C1 segment of cervical spinal cord (tissue), 14 donors: ENCODE results near the gene CBR4.
"Not testable (repeated sequence)": the region's sequence is repeated elsewhere in the genome, so short reads cannot be mapped to it uniquely, and the experiment has no call there.

ENCODE experiments used
- DNase-seq, 14 donors: peaks; one replicate each; lab custom pipeline; 2025; lab: John Stamatoyannopoulos, UW

Gene CBR4

DNA sequence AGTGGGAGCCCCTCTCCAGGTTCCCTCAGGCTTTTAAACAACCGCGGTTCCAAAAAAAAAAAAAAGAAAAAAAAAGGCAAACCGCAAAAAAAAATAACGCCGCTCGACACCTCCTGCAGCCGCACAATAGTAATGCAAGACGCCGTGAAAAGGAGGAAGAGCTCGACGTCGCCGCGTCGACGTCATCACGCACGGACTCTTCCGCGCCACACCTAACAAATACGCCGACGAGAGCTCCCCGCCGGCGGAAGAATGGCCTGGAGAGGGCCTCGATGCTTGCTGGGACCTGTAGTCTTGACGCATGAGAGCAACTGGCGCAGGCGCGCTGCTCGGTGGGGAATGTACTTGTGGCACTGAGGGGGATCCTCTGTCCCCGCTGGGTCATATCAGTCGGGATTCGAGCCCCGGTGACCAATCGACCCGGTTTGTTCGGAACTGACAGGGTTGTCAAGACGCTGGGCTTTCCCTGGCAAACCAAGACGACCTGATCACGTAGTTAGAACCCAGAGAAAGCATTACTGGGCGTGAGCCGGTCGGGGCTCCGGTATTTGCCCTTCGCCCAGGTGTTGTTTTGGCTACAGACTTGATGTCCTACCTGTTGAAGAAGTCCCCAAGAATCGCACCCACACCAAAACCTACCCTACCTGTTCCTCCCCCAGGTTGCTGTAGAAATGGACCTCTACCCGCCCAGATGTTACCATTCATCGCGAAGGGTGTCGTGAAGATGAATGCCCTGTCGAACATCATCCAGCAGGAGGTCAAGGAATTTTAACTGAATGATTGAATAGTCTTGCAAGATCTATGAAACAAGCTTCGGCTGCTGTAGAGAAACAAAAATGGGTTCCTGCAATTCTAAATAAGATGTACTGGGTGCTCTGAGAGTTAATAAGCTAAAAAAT lies at the start of gene CBR4:
Gene CBR4 (minus strand): TSS at position 131 of the 899 bp plus-strand sequence. CDS start 166 bp downstream, outside the sequence.
- DNase-seq: peak; percentile 78 to 99 (median 96)

DNA sequence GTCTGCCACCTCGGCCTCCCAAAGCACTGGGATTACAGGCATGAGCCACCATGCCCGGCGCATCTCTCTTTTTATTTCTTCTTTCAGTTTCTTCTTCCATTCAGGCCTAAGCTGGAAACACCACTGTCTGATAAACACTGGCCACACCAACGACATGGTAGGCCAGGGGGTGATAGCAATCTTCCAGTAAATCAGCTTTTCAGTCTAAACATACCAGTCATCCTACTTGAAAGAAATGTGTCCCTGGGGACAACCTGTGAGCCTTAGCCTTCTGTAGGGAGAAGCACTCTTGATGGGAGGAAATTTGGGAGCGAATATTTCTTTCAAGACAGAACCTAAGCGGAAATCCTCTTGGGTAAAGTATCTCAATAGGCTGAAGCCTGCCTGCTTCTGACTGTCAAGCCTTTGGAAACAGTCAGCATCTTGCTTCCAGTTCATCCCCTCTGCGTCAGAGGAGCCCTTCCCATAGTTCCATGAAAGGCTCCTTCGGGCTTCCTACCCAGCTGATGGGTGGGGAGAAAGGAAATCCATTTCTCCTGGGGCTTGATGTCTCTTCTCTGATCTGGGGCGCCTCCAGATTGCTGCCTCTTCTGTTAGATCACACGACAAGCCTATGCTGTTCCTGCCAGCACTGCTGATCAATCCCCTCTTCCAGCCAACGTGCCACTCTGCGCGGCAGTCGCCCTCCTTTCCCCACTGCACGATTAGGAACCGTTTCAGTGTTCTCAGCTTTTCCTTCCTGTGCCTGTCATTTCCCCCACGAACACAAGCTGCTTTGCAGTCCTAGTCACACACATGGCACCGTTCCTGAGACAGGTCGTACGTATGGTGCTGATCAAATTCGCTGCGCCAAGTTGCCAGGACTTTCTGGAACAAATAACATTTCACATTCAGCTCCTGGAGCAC lies 49.5 kb upstream of the CBR4 start:
- no peak for DNase-seq

- no peak for DNase-seq
These were observed 48.3 kb upstream of the CBR4 start for GRCh38 chr4:169058312-169058711.

- no peak for DNase-seq
These were observed 44.8 kb upstream of the CBR4 start for GRCh38 chr4:169054879-169055278.

GRCh38 chr4:169052594-169052945 lies 42.5 kb upstream of the CBR4 start:
- no peak for DNase-seq

- no peak for DNase-seq
These were observed 41.9 kb upstream of the CBR4 start for GRCh38 chr4:169051761-169052593.

GRCh38 chr4:169050881-169051760 lies 41.1 kb upstream of the CBR4 start:
- DNase-seq: no peak

GRCh38 chr4:169050284-169050683 lies 40.2 kb upstream of the CBR4 start:
- DNase-seq: no peak

- no peak for DNase-seq
These were observed 38.9 kb upstream of the CBR4 start for GRCh38 chr4:169048868-169049414.

GRCh38 chr4:169047956-169048355 lies 37.9 kb upstream of the CBR4 start:
- no peak for DNase-seq

GRCh38 chr4:169045862-169046584 lies 36.0 kb upstream of the CBR4 start:
- no peak for DNase-seq

GRCh38 chr4:169044714-169045447 lies 34.8 kb upstream of the CBR4 start:
- DNase-seq: no peak

- no peak for DNase-seq
These were observed 32.6 kb upstream of the CBR4 start for GRCh38 chr4:169042608-169043007.

- DNase-seq: no peak
These were observed 30.7 kb upstream of the CBR4 start for GRCh38 chr4:169040559-169041261.

DNA sequence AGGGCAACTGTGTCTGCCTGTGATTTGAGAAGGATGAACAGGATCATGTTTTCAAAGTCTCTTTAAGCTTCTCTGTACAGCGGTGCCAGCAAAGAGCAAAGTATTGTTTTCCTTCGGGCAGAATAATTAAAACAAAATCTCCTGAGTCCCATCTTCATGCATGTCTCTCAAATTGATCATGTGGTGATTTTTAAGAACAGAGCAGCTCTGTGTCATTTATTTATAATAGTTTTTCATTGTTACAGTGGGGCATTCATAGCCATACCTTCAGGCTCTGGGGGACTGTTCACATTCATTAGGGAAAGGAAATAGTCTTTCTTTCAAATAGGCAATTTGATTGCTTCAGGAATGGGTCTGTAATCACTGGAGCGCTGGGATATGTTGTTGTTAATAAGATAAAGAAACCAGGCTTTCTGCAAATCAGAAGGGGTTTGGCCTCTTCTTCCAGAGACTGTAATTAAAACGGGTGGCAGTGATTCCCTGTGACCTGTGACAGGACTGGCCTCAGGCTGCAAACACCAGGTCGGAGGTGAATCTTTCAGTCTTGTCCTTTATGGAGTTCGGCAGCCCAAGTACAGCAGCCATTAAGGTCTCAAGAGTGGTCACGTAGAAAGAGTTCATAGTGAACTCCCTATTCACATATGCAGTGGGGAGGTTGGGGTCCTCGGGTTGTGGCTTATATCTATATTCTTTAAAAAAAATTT lies 29.3 kb upstream of the CBR4 start:
- no peak for DNase-seq

GRCh38 chr4:169037506-169037905 lies 27.5 kb upstream of the CBR4 start:
- no peak for DNase-seq

GRCh38 chr4:169035871-169036620 lies 26.0 kb upstream of the CBR4 start:
- DNase-seq: not testable (repeated sequence)
